HG03442 (cell line): ENCODE measurements around the gene PKP2.

Experiments
- ATAC-seq: cut with Tn5 transposase; IDR thresholded peaks from one replicate; pipeline ENCODE4 v1.9.1; 2021; ENCODE audit warnings: mild to moderate bottlenecking, moderate library complexity; ENCODE audit not compliant: unreplicated experiment

The PKP2 gene

DNA sequence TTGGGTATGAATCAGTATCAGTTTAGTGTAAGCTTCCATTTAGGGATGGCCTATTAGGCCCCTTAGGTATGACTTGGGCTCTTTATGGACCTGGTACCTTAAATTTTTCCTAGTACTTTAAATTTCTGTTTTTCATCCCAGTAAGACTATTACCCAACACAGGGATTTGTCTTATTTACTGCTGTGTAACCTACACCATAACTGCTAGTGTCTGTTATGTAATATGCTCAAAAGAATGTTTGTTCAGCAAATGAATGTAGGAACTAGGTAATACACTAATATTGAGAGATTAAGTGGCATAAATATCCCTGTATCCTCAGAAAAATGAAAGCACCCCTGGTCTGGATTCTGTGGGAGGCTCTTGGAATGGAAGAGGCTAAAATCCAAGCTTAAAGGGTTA lies 77.2 kb downstream of the PKP2 start:
- no peak for ATAC-seq

DNA sequence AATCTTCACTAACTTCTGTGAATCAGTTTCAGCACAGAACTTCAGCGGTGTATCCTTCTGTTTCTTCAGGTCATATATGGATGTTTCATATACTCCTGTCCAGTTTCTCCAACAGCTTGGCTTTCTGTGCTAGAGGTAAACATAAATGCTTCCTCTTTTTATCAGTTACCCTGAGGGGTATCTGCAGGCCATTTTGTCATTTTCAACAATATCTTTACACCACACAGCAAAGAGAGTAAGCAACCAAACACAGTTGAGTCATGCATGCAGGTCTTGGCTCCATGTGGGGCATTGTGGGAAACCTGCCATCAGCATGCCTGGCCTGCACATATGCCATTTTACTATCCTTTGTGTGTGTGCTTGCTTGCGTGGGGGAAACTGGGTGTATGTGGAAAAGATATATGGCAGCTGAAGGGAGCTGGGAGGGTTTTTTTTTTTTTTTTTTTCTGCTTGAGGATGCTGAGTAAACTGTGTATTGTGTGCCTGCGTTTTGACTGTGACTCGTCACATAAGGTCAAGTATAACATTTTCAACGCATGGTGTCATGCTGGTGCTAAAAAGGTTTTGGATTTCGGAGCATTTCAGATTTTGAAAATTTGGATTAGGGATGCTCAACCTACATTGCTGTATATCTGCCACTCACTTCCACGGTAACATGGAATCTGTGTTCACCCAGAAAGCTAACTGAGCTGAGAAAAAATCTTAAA lies 84.7 kb downstream of the PKP2 start:
- no peak for ATAC-seq

DNA sequence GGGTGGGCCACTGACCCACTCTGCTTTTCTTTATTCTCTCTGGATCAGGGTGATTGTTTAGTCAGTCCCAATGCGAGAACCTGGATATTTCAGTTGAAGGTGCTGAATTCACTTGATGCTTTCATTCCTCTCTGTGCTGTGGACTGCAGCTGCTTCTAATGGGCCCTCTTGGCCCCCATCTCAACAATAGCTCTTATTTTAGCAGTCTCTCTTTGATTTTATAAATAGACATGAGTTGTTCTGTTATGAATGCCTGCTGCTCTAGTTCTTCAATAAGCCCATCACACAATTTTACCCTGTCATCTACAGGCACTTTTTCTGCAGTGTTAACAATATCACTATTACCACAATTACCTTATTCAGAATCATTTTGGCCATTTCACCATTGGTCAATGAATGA lies 86.7 kb downstream of the PKP2 start:
- no peak for ATAC-seq

DNA sequence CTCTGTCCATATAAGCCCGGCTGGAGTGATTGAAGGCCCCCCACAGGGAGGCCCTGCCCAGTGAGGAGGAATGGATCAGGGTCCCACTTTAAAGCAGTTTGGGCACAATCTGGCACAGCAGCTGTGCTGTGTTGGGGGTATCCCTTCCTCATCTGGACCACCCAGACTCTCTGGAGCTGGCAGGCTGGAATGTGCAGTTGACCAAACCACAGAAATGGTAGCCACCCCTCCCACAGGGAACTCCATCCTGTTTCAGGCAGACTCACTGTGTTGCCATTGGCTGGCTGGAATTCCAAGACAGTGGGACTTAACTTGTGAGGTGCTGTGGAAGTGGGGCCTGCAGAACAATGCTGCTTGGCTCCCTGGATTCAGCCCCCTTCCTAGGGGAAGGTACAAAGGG lies 87.4 kb downstream of the PKP2 start:
- ATAC-seq, result no peak

DNA sequence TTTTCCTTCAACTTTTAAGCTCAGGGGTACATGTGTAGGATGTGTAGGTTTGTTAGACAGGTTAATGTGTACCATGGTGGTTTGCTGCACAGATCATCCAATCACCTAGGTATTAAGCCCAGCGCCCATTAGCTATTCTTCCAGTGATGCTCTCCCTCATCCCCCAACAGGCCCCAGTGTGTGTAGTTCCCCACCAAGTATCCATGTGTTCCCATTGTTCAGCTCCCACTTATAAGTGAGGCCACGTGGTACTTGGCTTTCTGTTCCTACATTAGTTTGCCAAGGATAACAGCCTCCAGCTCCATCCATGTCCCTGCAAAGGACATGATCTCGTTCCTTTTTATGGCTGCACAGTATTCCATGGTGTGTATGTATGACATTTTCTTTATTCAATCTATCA lies 92.3 kb downstream of the PKP2 start:
- no peak for ATAC-seq

DNA sequence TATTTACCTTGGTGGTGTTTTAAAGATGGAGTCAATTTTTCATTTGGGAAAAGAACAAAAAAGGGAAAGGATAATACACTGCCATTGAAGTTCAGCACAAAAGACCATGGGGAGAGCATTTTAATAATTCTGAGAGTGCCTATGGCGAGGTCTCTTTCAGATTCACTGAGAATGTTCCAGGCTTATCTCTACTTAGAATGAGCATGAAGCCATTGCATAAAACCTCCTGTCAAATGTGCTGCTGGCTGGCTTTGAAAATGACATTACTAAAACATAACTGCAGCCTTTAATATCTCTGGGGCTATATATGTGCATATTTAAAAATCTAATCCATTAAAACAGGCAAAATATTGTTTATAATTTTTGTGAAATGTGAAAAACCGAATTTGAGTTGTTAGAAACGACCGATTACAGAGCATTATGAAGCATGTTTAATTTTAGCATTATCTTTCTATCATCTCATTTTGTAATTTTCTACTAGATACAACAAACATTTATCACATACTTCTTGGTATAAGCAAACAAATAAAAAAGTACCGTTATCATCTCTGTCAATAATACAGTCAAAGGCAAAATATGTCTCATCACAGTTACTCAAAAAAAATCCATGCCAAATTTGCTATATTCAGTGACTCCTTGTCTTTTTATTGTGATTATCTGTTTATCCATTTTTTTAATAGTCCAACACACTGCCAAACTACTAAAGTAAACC lies 95.2 kb downstream of the PKP2 start:
- ATAC-seq, result no peak

DNA sequence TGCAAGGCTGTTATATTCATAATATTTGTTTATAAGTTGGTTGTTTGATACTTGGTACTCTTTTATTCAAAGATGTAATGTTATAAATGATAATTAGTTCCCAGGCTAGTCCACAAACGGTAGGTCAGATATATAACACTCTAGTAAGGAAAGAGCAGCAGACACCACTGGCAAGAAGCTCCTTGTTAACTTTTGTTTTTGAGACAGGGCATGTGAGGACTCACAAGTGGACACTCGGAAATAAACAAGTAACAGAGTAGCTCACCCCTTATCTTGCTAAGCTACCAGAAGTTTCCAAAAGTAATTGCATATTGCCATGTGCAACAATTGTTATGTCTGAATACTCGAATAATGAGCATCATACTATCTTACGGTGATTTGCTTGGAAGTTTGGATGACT lies 102.3 kb downstream of the PKP2 start:
- ATAC-seq, result no peak

DNA sequence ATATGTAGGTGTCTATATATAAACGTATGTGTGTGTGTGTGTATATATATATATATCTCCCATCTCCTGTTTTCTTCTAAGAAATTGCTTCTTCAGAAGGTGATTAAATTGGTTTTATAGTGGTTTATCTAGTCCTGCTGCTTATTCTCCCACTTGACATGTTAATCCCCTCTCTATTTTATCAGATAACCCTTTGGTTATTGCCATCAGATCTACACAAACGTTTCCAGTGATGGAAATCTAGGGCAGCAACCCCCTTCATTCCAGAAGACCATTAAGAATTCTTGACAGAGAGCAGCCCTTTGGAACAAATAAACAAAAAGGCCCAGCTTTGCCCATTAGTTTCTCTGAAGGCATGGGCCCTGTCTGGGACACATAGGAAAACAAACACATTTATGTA lies 106.7 kb downstream of the PKP2 start:
- ATAC-seq, result no peak

DNA sequence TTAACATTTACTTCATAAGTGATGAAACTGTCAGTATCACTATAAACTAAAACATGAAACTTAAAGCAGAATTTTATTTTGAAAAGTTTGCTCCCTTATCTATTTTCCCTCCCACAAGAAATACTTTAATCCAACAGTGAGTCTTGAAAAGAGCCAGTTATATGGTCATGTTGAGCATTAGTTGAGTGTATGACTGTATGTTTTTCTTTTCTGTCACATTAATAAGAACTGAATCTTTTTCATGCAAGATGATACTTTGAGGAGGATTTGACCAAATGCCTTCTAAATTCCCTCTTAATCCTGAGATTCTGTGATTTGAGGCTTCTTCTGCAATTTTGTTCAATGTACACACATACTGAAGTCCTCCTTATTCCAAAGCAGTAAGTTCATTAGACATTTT lies 107.1 kb downstream of the PKP2 start:
- no peak for ATAC-seq

DNA sequence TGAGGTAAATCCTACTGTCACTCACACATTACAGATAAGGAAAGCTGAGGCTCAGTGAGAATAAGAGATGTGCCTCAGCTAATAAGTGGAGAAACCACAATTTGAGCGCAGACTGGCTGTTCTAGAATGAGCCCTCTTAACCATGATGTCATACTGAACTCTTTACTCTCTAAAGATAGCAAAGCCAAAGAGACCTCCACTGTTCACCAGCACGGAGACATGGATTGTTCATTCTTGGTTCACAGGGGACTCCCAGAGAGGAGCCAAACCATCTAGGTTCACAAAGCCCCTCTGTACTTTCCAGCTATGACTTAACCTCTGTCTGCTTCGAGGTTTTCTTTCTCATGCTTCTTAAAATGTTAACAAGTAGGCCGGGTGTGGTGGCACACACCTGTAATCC lies 108.2 kb downstream of the PKP2 start:
- no peak for ATAC-seq

DNA sequence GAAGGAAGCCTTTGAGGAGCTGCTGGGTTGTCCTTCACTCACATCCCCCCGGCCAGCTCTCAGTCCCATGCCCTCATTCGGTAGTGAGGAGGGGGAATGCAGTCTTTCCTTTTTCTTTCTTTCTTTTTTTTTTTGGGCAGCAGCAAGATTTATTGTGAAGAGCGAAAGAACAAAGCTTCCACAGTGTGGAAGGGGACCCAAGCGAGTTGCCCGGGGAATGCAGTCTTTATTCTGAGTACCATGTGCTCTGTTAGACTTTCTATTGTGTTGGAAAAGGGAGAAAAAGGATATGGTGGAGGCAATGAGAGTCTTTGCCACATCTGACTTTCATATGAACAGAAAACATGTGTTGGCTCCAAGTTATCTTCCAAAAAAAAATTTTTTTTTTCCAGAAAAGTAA lies 111.0 kb downstream of the PKP2 start:
- no peak for ATAC-seq

DNA sequence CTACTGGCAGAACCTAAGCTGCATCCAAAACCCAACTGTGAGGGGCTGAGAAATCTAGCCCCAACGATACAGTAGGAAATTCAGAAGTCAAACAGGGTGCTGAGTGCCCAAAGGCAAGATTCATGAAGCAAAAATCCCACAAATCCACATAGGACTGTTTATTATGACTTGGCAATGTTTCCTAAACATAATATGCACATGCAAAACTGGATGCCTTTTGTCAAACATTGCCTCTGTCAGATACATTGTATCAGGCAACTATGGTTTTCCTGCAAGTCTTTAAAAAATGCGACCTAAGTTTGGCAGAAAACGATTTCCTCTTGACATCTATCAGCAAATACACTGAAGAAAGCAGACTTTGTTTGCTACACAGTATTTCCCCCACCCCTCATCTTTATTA lies 113.5 kb downstream of the PKP2 start:
- ATAC-seq, result no peak

DNA sequence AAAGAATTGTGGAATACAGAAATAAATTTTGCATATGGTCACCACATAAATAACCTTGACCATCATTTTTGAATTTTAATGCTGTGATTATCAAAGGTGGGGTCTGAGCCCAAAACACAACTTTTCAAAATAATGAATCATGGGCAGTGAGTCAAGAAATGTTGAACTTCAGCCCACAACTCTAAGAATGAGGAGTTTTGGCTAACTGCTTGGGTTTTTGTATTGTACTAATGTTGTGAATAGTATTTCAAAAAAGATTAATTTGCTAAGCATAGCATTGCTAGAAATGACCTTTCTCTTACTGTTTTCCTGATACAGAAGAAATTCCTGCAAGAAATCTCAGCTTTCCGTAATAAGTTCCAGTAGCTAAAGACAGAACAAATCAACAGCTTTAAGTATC lies 116.5 kb downstream of the PKP2 start:
- ATAC-seq, result no peak

DNA sequence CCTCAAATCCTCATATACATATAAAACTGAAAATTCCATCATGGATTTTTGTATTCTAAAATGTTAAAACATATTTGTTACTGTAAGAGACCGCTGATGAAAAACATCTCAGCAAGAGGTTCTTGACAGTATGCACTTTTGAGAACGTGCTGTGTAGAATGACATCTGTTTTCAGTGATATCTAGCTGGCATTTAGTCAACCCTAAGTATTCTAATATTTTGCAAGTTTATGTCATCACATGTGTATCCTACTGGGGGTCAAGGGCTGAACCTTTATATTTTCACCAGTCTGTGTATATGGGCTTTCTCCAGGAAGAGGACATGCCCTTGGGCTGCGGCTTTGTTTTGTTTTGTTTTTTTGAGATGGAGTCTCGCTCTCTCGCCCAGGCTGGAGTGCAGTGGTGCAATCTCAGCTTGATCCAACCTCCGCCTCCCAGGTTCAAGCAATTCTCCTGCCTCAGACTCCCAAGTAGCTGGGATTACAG lies 118.8 kb downstream of the PKP2 start:
- ATAC-seq, result no peak

DNA sequence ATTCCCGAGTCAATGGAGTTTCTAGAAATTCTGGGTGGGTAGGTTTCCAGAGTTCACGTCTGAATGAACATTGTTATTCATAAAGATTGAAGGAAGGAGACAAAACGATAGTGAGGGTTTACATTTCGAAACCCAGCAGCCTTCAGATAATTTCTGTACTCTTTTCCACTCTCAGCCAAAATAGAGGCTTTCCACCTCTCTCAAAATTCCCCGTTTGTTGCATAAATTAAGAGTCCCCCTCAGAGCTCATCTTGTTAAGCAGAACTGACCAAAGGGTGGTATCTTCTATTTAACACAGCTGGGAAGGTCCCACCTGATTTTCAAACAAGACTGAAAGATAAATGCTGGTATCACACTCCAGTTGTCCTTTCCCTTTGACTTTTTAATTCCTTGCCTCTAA lies 119.4 kb downstream of the PKP2 start:
- peak; percentile 58 for ATAC-seq

DNA sequence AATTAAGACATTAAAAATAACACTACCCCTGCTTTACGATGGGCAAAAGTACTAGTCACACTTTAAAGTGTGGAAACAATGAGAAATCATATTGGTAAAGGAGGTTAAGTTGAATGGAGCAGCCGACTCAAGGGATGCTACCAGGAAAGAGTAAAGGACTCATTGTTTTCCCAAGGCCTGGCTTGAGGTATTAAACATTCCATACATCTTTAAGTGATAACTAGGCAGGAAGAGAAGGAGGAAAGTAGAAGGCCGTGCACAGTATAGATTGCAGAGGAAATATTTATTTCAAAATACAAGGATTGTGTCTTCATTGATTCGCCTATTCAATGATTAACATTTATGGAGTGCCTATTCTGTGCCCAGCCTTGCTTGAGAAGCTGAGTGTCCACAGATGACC lies 120.3 kb downstream of the PKP2 start:
- ATAC-seq, result no peak

DNA sequence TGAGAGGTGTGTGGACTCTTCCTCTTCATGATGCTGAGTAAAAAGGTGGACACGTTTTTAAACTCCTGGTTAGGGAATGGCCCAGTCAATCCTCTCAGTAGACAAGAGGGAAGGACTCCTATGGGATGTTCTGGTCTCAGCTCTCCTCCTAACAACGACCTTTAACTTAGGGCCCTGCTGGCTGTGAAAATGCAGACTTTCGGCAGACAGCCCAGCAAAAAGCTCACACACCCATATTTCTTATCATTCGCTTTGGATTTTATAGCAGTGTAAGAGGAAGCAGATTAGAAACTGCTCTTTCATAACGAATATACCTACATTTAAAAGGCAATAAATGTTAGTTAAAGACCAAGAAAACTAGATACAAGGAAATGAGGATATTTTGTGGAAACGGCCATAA lies 122.9 kb downstream of the PKP2 start:
- ATAC-seq, result no peak

DNA sequence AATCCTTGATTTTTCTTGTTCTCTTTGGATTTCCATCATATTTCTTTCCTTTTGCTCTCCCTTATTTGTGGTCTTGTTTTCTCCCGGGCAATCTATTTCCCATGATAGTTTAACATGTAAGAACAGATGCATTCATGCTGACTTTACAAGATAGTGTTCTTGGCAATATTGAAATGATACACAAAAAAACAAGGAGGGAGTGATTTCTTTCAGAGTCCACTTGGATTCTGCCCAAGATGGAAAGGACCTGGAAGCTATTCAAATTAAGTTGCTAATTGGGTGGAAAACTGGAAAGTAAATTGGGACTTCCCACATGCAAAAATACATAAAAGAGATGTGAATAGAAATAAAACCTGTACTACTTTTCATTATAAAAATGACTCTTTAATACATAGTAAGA lies 126.4 kb downstream of the PKP2 start:
- no peak for ATAC-seq

DNA sequence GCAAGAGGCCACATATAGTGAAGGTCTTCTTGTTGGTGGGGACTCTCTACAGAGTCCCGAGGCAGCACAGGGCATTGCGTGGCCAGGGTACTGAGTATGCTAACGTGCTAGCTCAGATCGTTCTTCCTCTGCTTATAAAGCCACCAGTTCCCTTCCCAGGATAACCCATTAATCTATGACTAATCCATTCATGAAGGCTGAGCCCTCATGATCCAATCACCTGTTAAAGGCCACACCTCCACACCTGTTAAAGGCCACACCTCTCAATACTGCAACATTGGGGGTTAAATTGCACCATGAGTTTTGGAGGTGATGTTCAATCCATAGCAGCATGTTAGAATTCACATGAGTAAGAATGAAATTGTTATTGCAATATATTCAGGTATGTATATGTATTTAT lies 128.1 kb downstream of the PKP2 start:
- ATAC-seq, result no peak

DNA sequence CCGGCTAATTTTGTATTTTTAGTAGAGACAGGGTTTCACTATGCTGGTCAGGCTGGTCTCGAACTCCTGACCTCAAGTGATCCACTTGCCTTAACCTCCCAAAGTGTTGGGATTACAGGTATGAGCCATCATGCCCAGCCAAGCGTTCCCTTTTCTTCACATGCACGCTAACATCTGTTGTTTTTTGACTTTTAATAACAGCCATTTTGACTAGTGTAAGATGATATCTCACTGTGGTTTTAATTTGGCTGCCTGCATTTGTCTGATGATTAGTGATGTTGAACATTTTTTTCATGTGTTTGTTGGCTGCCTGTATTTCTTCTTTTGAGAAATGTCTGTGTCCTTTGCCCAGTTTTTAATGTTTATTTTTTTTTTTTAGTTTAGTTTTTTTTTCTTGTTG lies 130.7 kb downstream of the PKP2 start:
- no peak for ATAC-seq

DNA sequence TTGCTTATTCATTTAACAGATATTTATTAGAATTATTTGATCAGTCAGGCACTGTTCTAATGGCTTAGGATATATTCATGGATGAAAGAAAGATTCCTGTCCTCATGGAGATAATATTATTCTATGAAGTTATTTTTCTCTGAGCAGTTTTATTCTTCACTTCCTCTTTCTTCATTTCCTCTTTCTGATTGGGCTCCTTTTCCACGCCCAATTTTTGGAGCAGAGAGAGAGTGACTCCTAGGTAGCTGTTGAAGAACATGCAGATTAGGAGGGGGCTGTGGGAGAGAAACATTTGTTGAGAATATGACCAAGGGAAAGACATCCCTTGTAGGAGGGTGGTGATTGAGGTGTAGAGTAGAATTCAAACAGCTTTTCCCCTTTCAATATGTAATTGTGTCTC lies 134.9 kb downstream of the PKP2 start:
- ATAC-seq, result no peak

DNA sequence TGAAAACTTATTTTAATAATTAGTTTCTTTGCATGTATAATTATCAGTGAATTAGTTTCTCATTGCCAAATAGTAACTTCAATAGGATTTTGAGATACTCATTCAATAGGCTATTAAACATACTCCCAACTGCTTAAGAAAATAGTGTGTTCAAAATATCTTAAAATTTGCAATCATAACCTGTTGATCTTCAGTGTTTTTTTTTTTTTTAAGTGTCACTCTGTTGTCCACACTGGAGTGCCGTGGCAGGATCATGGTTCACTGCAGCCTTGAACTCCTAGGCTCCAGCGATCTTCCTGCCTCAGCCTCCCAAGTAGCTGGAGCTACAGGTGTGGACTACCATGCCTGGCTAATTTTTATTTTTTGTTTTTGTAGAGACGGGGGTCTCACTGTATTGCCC lies 139.4 kb downstream of the PKP2 start:
- ATAC-seq, result no peak
